BE2C (cell line): ENCODE data around the gene MIA.

Source experiments
- DNase-seq: peaks from one replicate; pipeline ENCODE4 v3.0.0-alpha.2; 2020
- H3K27me3 ChIP-seq: fragments of 250-450 bp; sonication (Bioruptor Pico); 2 replicates; pipeline ENCODE4 v1.5.1; 2020; ENCODE audit warnings: mild to moderate bottlenecking
- H3K36me3 ChIP-seq: fragments of 250-450 bp; sonication (Bioruptor Pico); 2 replicates; pipeline ENCODE4 v1.5.1; 2020; ENCODE audit warnings: mild to moderate bottlenecking
- H3K4me1 ChIP-seq: fragments of 250-450 bp; sonication (Bioruptor Pico); 2 replicates; pipeline ENCODE4 v1.5.1; 2020
- H3K4me3 ChIP-seq: 2 replicates; pipeline ENCODE4 v1.5.1; 2011; ENCODE audit warnings: low read depth, low read length
- H3K9me3 ChIP-seq: fragments of 250-450 bp; sonication (Bioruptor Pico); 2 replicates; pipeline ENCODE4 v1.5.1; 2020
- TF ChIP-seq, protein P1 (sequence below): IDR thresholded peaks from 2 replicates; pipeline ENCODE4 v1.5.1; 2012; ENCODE audit warnings: mild to moderate bottlenecking, low read depth, low read length

Gene MIA

DNA sequence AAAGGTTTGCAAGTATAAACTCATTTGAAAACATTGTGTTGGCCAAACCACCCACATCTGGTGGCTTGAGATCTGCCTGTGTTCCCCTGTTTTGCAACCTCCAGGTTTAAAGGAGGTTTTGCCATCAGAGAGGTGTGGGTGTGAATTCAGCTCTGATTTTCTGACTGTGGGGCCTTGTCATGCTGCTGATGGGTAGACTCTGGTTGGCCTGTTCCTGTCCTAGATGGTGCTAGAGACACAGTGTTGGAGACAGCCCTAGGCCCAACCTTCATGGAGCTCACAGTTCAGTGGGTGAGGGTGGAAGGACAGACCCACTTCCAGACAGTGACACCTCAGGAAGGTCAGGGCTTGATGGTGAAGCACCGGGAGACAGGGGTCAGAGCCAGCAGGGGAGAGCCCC, 10.2 kb downstream of the MIA start:
- DNase-seq = no peak
- TF ChIP-seq, protein P1, sequence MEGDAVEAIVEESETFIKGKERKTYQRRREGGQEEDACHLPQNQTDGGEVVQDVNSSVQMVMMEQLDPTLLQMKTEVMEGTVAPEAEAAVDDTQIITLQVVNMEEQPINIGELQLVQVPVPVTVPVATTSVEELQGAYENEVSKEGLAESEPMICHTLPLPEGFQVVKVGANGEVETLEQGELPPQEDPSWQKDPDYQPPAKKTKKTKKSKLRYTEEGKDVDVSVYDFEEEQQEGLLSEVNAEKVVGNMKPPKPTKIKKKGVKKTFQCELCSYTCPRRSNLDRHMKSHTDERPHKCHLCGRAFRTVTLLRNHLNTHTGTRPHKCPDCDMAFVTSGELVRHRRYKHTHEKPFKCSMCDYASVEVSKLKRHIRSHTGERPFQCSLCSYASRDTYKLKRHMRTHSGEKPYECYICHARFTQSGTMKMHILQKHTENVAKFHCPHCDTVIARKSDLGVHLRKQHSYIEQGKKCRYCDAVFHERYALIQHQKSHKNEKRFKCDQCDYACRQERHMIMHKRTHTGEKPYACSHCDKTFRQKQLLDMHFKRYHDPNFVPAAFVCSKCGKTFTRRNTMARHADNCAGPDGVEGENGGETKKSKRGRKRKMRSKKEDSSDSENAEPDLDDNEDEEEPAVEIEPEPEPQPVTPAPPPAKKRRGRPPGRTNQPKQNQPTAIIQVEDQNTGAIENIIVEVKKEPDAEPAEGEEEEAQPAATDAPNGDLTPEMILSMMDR = no peak
- H3K9me3 ChIP-seq = no peaks in the 10 kb centered on the region
- no peaks in the 10 kb centered on the region for H3K36me3 ChIP-seq
- no peak overlapping the region for H3K4me3 ChIP-seq
- H3K4me1 ChIP-seq = no peaks in the 10 kb centered on the region
- no peaks in the 10 kb centered on the region for H3K27me3 ChIP-seq

DNA sequence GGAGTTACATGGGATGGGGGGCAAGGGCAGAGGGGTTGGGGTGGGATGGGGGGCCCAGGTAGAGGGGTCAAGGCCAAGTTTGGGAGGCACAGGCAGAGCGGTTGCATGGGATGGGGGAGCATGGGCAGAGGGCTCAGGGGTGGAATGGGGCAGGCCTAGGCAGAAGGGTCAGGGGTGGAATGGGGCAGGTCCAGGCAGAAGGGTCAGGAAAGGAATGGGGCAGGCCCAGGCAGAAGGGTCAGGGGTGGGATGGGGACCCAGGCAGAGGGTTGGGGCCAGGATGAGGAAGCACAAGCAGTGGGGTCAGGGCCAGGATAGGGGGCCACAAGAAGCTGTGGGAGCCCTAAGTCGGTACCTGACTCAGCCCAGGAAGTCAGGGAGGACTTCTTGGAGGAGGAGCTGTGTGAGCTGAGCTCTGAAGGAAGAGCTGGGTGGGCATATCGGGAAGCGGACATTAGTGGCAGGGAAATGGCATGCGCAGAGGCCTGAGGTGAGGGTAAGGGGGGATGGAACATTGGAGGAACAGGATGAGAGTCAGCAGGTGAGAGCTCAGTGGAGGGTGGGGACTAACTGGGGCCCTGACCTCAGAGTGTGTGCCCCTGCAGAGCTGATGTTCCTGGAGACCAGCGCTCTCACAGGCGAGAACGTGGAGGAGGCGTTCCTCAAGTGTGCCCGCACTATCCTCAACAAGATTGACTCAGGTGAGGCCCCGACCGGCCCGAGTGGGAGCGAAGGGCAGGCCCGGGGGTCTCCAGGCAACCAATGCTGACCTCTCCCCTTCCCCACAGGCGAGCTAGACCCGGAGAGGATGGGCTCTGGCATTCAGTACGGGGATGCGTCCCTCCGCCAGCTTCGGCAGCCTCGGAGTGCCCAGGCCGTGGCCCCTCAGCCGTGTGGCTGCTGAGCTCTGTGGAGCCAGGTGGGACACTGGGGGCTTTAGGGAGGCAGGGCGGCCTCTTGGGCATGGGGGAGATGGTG, 11.0 kb downstream of the MIA start:
- Histone ChIP-seq H3K4me3 (no peak overlapping the region), H3K27me3 (no peaks in the 10 kb centered on the region), H3K36me3 (no peaks in the 10 kb centered on the region), H3K9me3 (no peaks in the 10 kb centered on the region), H3K4me1 (no peaks in the 10 kb centered on the region)
- TF ChIP-seq, protein P1 = no peak
- DNase-seq = no peak

DNA sequence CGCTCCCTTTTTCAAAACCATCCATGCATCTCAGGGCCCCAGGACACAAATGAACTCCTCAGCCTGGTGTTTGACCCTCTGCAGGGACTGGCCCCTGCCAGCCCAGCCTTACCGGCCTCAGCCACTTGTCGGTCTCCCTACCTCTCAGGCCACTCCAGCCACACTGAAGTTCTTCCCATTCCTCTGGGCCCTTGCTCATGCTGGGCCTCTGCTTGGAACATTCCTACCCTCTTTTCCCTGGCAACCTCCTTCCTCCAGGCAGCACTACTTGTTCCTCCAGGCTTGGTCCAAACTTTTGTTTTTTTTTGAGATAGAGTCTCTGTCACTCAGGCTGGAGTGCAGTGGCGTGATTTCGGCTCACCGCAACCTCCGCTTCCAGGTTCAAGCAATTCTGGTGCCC, 16.0 kb downstream of the MIA start:
- DNase-seq = no peak
- no peaks in the 10 kb centered on the region for H3K4me1 ChIP-seq
- no peaks in the 10 kb centered on the region for H3K27me3 ChIP-seq
- TF ChIP-seq, protein P1 = no peak
- no peaks in the 10 kb centered on the region for H3K9me3 ChIP-seq
- no peak overlapping the region for H3K4me3 ChIP-seq
- no peaks in the 10 kb centered on the region for H3K36me3 ChIP-seq

DNA sequence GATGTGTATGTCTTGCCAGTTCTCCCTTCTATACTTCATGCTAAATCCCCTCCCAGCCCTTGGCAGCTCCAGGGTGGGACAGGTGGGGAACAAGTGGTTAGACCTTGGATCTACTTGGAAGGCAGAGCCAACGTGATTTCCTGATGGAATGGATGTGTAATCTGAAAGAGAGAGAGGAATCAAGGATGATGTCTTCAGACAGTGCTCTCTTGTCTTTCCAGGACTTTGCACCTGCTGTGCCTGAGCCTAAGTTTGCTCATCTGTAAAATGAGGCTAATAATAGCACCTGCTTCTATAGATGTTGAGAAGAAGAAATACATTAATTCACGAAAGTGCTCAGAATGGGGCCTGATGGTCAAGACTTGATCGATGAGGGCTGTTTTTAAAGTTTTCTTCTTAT, 16.7 kb downstream of the MIA start:
- no peak for DNase-seq
- Histone ChIP-seq H3K4me1 (no peaks in the 10 kb centered on the region), H3K36me3 (no peaks in the 10 kb centered on the region), H3K9me3 (no peaks in the 10 kb centered on the region), H3K4me3 (no peak overlapping the region), H3K27me3 (no peaks in the 10 kb centered on the region)
- TF ChIP-seq, protein P1 = no peak

DNA sequence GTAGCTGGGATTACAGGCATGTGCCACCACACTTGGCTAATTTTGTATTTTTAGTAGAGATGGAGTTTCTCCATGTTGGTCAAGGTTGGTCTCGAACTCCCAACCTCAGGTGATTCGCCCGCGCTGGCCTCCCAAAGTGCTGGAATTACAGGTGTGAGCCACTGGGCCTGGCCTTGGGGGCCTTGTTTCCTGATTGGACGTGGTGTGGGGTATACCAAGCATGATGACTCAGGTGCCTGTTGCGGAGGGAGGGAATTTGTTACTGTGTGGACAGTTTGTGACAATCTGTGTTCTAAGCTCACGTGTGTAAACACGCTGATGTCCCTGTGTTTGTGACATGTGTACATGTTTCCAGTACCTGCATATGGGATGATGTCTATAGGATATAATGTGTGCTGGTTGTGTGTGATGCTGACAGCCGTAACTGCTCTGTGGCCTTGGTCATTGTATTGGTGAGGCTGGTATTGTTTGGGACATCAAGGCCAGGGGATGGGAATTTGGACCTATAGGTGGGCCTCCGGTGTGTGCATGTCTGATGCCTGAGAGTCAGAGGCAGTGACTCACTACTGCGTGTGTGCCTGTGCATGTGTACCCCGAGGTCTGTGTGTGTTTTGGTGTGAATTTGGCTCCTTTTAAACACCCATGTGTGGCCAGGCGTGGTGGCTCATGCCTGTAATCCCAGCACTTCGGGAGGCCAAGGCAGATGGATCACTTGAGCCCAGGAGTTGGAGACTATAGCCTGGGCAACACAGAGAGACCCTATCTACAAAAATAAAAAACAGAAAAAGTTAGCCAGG, 22.0 kb downstream of the MIA start:
- H3K9me3 ChIP-seq = no peaks in the 10 kb centered on the region
- H3K27me3 ChIP-seq = no peaks in the 10 kb centered on the region
- H3K4me3 ChIP-seq = no peak overlapping the region; the same call in 1 of the 2 replicates
- DNase-seq = no peak
- H3K36me3 ChIP-seq = peaks cover 10% of the 10 kb centered on the region
- TF ChIP-seq, protein P1 = no peak
- H3K4me1 ChIP-seq = peaks cover under 1% of the 10 kb centered on the region; the same call in 1 of the 2 replicates
